ENCODE results near the gene TMEM169. TPM values are rescaled to one million over a fixed set of nuclear protein-coding genes. Genes with fewer than 3 reads are reported as not detected.

TMEM169 gene
- total and polyA plus RNA-seq, 9 of the 15 experiments (the other 6 are each of a cell fraction or from before 2014, with no cell fraction given): 0.01 to 0.09 (median 0.04) TPM; not detected in 5

- WGBS (ENCODE audit: insufficient coverage, low coverage, missing lambda C conversion rate): 100% methylated on average over 2 of the region's 2 CpGs
- no peak for ATAC-seq
- ChIA-PET CTCF (ENCODE audit: low intra/inter-chr PET ratio) (no interaction called here), POLR2A (interaction anchor here (1.0 kb wide), 1 partner anchor 9 kb away, joined by 3 read pairs; no protein-coding TSS in a partner anchor)
- Histone ChIP-seq H3K9me1 (ENCODE audit: control insufficient read depth, insufficient read depth, low read length) (no peaks in the 10 kb centered on the region), H3K36me3 (ENCODE audit: control insufficient read depth, insufficient read depth, low read length) (peaks cover 88% of the 10 kb centered on the region), H3K9me3 (replicated peaks; ENCODE audit: control insufficient read depth, insufficient read depth, low read depth, low read length) (no peaks in the 10 kb centered on the region), H3K4me3 (no peak overlapping the region), H3K79me2 (ENCODE audit: control insufficient read depth, insufficient read depth, low read length) (no peaks in the 10 kb centered on the region; the same call in 1 of the 3 replicates), H3K4me2 (ENCODE audit: insufficient read depth, low read length) (no peak overlapping the region), H4K20me1 (replicated peaks; ENCODE audit: control insufficient read depth, insufficient read depth, low read length) (0 out of 2 replicates have a peak, but pooled peaks cover 4% of the 10 kb centered on the region), H2AFZ (ENCODE audit: low read depth, low read length) (no peak overlapping the region), H3K9ac (ENCODE audit: insufficient read depth in 1 of 2, low read depth in 2 of 2, low read length in 2 of 2) (no peak overlapping the region), H3K4me1 (replicated peaks in 1 of 2; ENCODE audit: control insufficient read depth in 2 of 2, insufficient read depth in 2 of 2, low read length in 2 of 2) (no peaks in the 10 kb centered on the region), H3K27ac (ENCODE audit: extremely low read depth, low read depth, low read length) (no peak overlapping the region), H3K27me3 (ENCODE audit: control insufficient read depth in 2 of 2, insufficient read depth in 2 of 2, low read length in 2 of 2) (no peaks in the 10 kb centered on the region)
- no peak for DNase-seq (ENCODE audit: extremely low read depth in 1 of 4, low spot score in 3 of 4)
- FAIRE-seq: no peak
- in situ Hi-C loops (cut with MboI) (no loop called here), intact Hi-C loops (cut with micrococcal nuclease) (no loop called here)
- TF ChIP-seq RAD51 (IDR thresholded peaks at IDR 0.05; ENCODE audit: borderline replicate concordance, low read depth): no peak
- TF ChIP-seq, protein P1, sequence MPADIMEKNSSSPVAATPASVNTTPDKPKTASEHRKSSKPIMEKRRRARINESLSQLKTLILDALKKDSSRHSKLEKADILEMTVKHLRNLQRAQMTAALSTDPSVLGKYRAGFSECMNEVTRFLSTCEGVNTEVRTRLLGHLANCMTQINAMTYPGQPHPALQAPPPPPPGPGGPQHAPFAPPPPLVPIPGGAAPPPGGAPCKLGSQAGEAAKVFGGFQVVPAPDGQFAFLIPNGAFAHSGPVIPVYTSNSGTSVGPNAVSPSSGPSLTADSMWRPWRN (IDR thresholded peaks at IDR 0.05; ENCODE audit: low read depth): no peak
- TF ChIP-seq ZNF134 (CRISPR knock-in tag; conservative IDR thresholded peaks at IDR 0.05): no peak
- TF ChIP-seq CBX8 (IDR thresholded peaks at IDR 0.05; ENCODE audit: borderline replicate concordance, extremely low read depth, low read depth, low read length, poor library complexity, severe bottlenecking): no peak
- TF ChIP-seq EZH2 (IDR thresholded peaks at IDR 0.05; ENCODE audit: borderline replicate concordance, low read depth, low read length): no peak
- no TSS peak for BruUV-seq (replicated peaks)
Measured at GRCh38 chr2:216133397-216133796, 51.7 kb downstream of the TMEM169 start.

Data from K562 (cell line).